Gastrocnemius medialis (tissue), 4 donors: ENCODE data around the gene MAGEF1. TPM values are rescaled to one million over a fixed set of nuclear protein-coding genes. Genes with fewer than 3 reads are reported as not detected.

Experiments used
- ATAC-seq, 2 donors: fragments of 150-250 bp; one replicate each; pipeline ENCODE4 v1.9.1; 2016
- DNase-seq, 2 donors: peaks; one replicate each; pipeline ENCODE4 v3.0.0-alpha.2; 2019
- H3K27ac ChIP-seq, 4 donors: fragments of 200-600 bp; sonication (generic); 1 replicate in 1 of 4; 2 replicates in 3 of 4; pipeline ENCODE4 v1.5.1; 2016 to 2018; ENCODE audit warnings: mild to moderate bottlenecking in 2 of 4, moderate library complexity in 1 of 4
- H3K27me3 ChIP-seq, 3 donors: fragments of 200-600 bp; sonication (generic) in 2 of 3; 1 replicate in 1 of 3; 2 replicates in 2 of 3; pipeline versions ENCODE4 v1.5.1 to v1.6.0; 2016 to 2019; ENCODE audit warnings: mild to moderate bottlenecking in 1 of 3, moderate library complexity in 1 of 3
- H3K36me3 ChIP-seq, 2 donors: fragments of 200-600 bp; sonication (generic) in 1 of 2; one replicate each; pipeline ENCODE4 v1.5.1; 2017 to 2018
- H3K4me1 ChIP-seq, 2 donors: fragments of 200-600 bp; sonication (generic) in 1 of 2; one replicate each; pipeline ENCODE4 v1.5.1; 2016 to 2017; ENCODE audit warnings: mild to moderate bottlenecking in 2 of 2
- H3K4me3 ChIP-seq, 4 donors: fragments of 200-600 bp; sonication (generic) in 3 of 4; 1 replicate in 1 of 4; 2 replicates in 3 of 4; pipeline ENCODE4 v1.5.1; 2016 to 2019; ENCODE audit warnings: mild to moderate bottlenecking in 2 of 4
- H3K9me3 ChIP-seq, 3 donors: fragments of 200-600 bp; sonication (generic) in 2 of 3; 1 replicate in 1 of 3; 2 replicates in 2 of 3; pipeline ENCODE4 v1.5.1; 2016 to 2019
- CTCF ChIP-seq, 5 experiments: fragments of 450-650 bp in 3 of 5; fragments of 200-600 bp in 2 of 5; sonication (generic) in 2 of 5; IDR thresholded peaks in 4 of 5; conservative IDR thresholded peaks in 1 of 5; 1 replicate in 4 of 5; 2 replicates in 1 of 5; pipeline ENCODE4 v1.5.1; 2016 to 2019; ENCODE audit warnings: antibody characterized with exemption in 5 of 5, mild to moderate bottlenecking in 3 of 5, moderate library complexity in 3 of 5
- POLR2A ChIP-seq, 2 donors: fragments of 450-650 bp; IDR thresholded peaks; one replicate each; pipeline ENCODE4 v1.6.1; 2017; ENCODE audit warnings: antibody characterized with exemption in 2 of 2, mild to moderate bottlenecking in 2 of 2, moderate library complexity in 2 of 2
- in situ Hi-C, 4 donors: fragments of 200-750 bp; cut with MboI; loops; one replicate each; pipeline versions ENCODE4 v1.15.0 to v1.8.0; 2017; ENCODE audit warnings: low sequenced_read_pairs in 4 of 4
- intact Hi-C: fragments of 100-400 bp; cut with DNase I; formaldehyde crosslinking; loops from one replicate; pipeline ENCODE4 v1.15.1; 2023; ENCODE audit warnings: low total_unique reads
- total RNA-seq, 4 donors: library from RNA; depleted of rRNA; stranded (reverse); fragments of >200 nt; gene quantifications; one replicate each; pipeline versions ENCODE4 v1.1.0 to v1.2.3, GENCODE V29; 2016

Gene MAGEF1
- total RNA-seq, 4 donors from 2014 or later = 9.5 to 19.9 (median 14.8) TPM

GRCh38 chr3:184739594-184740505 lies 28.0 kb upstream of the MAGEF1 start:
- no peak for ATAC-seq
- no peaks in the 10 kb centered on the region for H3K4me1 ChIP-seq
- intact Hi-C loops = no loop called here
- no peak for DNase-seq
- in situ Hi-C loops = no loop called here
- H3K36me3 ChIP-seq = no peaks in the 10 kb centered on the region
- no peak for TF ChIP-seq CTCF (IDR thresholded peaks at IDR 0.05 in 4 of 5, conservative IDR thresholded peaks at IDR 0.05 in 1 of 5)
- TF ChIP-seq POLR2A (IDR thresholded peaks at IDR 0.05) = no peak
- no peak overlapping the region for H3K4me3 ChIP-seq
- no peaks in the 10 kb centered on the region for H3K9me3 ChIP-seq
- no peaks in the 10 kb centered on the region for H3K27me3 ChIP-seq
- no peak overlapping the region for H3K27ac ChIP-seq

- intact Hi-C loops (no loop called here), in situ Hi-C loops (no loop called here)
- no peak for ATAC-seq
- no peaks in the 10 kb centered on the region for H3K9me3 ChIP-seq
- TF ChIP-seq POLR2A (IDR thresholded peaks at IDR 0.05) (no peak), CTCF (IDR thresholded peaks at IDR 0.05 in 4 of 5, conservative IDR thresholded peaks at IDR 0.05 in 1 of 5) (no peak)
- no peak for DNase-seq
- no peaks in the 10 kb centered on the region for H3K4me1 ChIP-seq
- no peak overlapping the region for H3K4me3 ChIP-seq
- H3K36me3 ChIP-seq = no peaks in the 10 kb centered on the region
- H3K27ac ChIP-seq = no peak overlapping the region
- no peaks in the 10 kb centered on the region for H3K27me3 ChIP-seq
Observed at GRCh38 chr3:184738982-184739381, 27.1 kb upstream of the MAGEF1 start.

- ATAC-seq = no peak
- no peak overlapping the region for H3K4me3 ChIP-seq
- no peak overlapping the region for H3K27ac ChIP-seq
- no peaks in the 10 kb centered on the region for H3K27me3 ChIP-seq
- in situ Hi-C loops (no loop called here), intact Hi-C loops (no loop called here)
- H3K36me3 ChIP-seq = no peaks in the 10 kb centered on the region
- TF ChIP-seq POLR2A (IDR thresholded peaks at IDR 0.05) = no peak
- no peaks in the 10 kb centered on the region for H3K4me1 ChIP-seq
- H3K9me3 ChIP-seq = no peaks in the 10 kb centered on the region
- no peak for DNase-seq
Observed at GRCh38 chr3:184738506-184738890, 26.6 kb upstream of the MAGEF1 start.

- Histone ChIP-seq H3K27ac (no peak overlapping the region), H3K36me3 (no peaks in the 10 kb centered on the region), H3K27me3 (no peaks in the 10 kb centered on the region), H3K9me3 (no peaks in the 10 kb centered on the region), H3K4me3 (no peak overlapping the region), H3K4me1 (no peaks in the 10 kb centered on the region)
- intact Hi-C loops = no loop called here
- TF ChIP-seq CTCF (IDR thresholded peaks at IDR 0.05 in 4 of 5, conservative IDR thresholded peaks at IDR 0.05 in 1 of 5) (no peak), POLR2A (IDR thresholded peaks at IDR 0.05) (no peak)
- ATAC-seq (no peak), DNase-seq (no peak)
- in situ Hi-C loops = no loop called here
Observed at GRCh38 chr3:184737641-184738505, 26.0 kb upstream of the MAGEF1 start.

GRCh38 chr3:184737063-184737462 lies 25.2 kb upstream of the MAGEF1 start:
- intact Hi-C loops = no loop called here
- Histone ChIP-seq H3K27ac (no peak overlapping the region), H3K4me3 (no peak overlapping the region), H3K4me1 (no peaks in the 10 kb centered on the region), H3K36me3 (no peaks in the 10 kb centered on the region), H3K9me3 (no peaks in the 10 kb centered on the region), H3K27me3 (no peaks in the 10 kb centered on the region)
- no peak for TF ChIP-seq POLR2A (IDR thresholded peaks at IDR 0.05)
- no peak for TF ChIP-seq CTCF (IDR thresholded peaks at IDR 0.05 in 4 of 5, conservative IDR thresholded peaks at IDR 0.05 in 1 of 5)
- DNase-seq (no peak), ATAC-seq (no peak)
- in situ Hi-C loops = no loop called here
